GM19467 (cell line): ENCODE data around the gene PUM1.

Experiments
- ATAC-seq: cut with Tn5 transposase; IDR thresholded peaks from one replicate; pipeline ENCODE4 v1.9.1; 2021; ENCODE audit warnings: mild to moderate bottlenecking, moderate library complexity; ENCODE audit not compliant: unreplicated experiment

The PUM1 gene

GRCh38 chr1:31032266-31032665 is 33.3 kb downstream of the PUM1 start:
- no peak for ATAC-seq

GRCh38 chr1:31031330-31032143 is 34.0 kb downstream of the PUM1 start:
- ATAC-seq, result no peak

GRCh38 chr1:31029026-31029425 is 36.5 kb downstream of the PUM1 start:
- ATAC-seq, result no peak

- no peak for ATAC-seq
Measured at GRCh38 chr1:31027693-31028526, 37.6 kb downstream of the PUM1 start.

- no peak for ATAC-seq
Measured at GRCh38 chr1:31022259-31022658, 43.3 kb downstream of the PUM1 start.

- ATAC-seq, result no peak
Measured at GRCh38 chr1:31020007-31020790, 45.3 kb downstream of the PUM1 start.

GRCh38 chr1:31019401-31019800 is 46.1 kb downstream of the PUM1 start:
- ATAC-seq, result no peak

- no peak for ATAC-seq
Measured at GRCh38 chr1:31016868-31017267, 48.6 kb downstream of the PUM1 start.

- ATAC-seq, result peak; percentile 65
Measured at GRCh38 chr1:31013187-31013864, 52.2 kb downstream of the PUM1 start.

- no peak for ATAC-seq
Measured at GRCh38 chr1:31012210-31012924, 53.1 kb downstream of the PUM1 start.

- no peak for ATAC-seq
Measured at GRCh38 chr1:31011719-31012118, 53.8 kb downstream of the PUM1 start.

GRCh38 chr1:31010086-31010989 is 55.2 kb downstream of the PUM1 start:
- ATAC-seq, result no peak

GRCh38 chr1:31007462-31007991 is 58.0 kb downstream of the PUM1 start:
- no peak for ATAC-seq

GRCh38 chr1:31006747-31007146 is 58.8 kb downstream of the PUM1 start:
- no peak for ATAC-seq

- no peak for ATAC-seq
Measured at GRCh38 chr1:31005617-31006166, 59.8 kb downstream of the PUM1 start.

- no peak for ATAC-seq
Measured at GRCh38 chr1:31005198-31005597, 60.3 kb downstream of the PUM1 start.

GRCh38 chr1:31004231-31004621 is 61.3 kb downstream of the PUM1 start:
- no peak for ATAC-seq

GRCh38 chr1:31003613-31004230 is 61.8 kb downstream of the PUM1 start:
- ATAC-seq, result no peak
